Retina (tissue), 1 donor: ENCODE data around the gene B3GNT9.

Source experiments
- DNase-seq: peaks from one replicate; pipeline ENCODE4 v3.0.0-alpha.2; 2016

Gene B3GNT9

DNA sequence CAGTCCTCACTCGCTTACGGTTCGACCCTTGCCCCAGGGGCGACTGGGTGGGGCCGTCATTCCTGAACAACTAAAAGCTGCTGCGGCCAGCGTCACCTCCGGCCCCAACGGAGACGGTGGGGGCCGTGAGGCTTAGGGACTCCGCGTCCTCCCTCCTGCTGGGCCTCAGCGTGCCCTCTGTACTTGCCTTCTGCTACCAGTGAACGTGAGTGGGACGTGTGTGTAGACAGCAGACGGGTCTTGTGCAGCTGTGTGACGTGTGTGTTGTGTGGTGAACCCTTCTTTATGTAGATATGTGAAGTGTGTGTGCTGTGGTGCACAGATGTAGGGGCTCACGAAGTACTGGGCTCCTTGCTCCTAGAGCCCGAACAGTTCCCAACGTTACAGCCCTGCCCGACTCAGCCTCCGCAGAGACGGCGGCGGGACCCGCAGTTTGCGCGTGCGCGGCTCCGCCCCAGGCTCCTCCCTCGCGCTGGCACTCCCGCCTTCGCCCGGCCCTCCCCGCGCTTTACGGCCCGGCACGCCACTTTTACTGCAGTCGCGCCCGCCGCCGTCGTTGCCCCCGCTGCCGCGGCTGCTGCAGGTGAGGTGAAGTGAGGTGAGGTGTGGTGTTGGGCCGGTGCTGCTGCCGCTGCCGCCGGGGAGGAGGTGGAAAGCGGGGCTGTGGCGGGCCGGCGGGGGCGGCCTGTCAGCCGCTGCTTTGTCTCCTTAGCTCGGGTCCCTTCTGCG is 41.2 kb downstream of the B3GNT9 start, which contains the start of gene PHAF1:
TSS of gene PHAF1 (plus strand) at position 535 of the 729 bp plus-strand sequence. CDS start 235 bp downstream, outside the sequence.
- peak; percentile 99 for DNase-seq

DNA sequence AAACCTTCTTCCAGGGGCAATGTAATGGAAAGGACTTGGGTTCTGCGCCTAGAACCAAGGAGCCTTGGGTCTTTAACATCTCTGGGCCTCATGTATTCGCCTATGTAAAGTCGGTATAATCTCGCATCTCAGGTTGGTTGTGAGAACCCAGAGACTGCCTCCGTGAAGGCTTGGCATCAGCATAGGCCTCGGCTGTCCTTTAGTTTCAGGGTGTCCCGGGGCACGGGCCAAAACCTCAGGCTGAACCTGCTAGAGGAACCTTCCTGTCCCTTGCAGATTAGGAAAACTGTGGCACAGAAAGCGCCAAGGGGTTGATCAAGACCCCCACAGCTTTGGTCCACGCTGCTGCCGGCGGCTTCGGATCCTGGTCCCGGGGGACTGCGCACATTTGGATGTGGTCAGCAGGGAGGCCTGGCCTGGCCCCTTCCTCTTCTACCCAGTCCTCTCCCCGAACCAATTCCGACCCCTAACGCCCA is 41.8 kb downstream of the B3GNT9 start:
- no peak for DNase-seq

- no peak for DNase-seq
Measured at GRCh38 chr16:67108489-67108888, 42.3 kb downstream of the B3GNT9 start.

DNA sequence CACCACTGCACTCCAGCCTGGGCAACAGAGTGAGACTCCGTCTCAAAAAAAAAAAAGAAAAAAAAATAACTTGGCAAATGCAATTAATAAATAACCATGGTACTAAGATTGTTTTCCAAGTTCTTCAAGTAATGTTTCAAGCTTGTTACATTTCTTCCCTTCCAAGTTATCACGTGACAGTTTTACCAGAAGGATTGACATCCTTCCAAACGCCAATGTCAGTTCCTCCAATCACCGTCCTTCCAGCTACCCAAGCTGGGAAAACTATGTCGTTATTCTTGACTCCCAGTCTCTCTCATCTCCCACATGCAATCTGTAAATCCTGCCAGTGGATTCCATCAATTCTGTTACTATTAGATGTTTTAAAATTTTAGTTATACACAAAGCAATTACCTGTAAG is 44.9 kb downstream of the B3GNT9 start:
- no peak for DNase-seq

- DNase-seq = no peak
Measured at GRCh38 chr16:67105246-67105645, 45.6 kb downstream of the B3GNT9 start.

DNA sequence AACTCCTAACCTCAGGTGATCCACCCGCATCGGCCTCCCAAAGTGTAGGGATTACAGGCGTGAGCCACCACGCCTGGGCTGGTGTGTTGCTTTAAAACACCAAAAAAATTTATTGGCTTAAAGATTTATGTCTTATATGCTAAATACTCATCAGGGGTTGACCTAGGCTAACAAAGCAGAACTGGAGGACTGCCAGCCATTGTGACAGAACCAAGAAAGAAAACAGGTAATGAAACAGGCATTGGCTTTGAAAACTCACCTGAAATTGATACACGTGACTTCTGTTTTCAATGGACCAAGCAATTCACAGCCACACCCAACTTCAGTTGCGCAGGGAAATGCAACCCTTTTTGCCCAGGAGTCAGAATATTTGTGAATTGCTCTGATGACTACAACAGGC is 46.0 kb downstream of the B3GNT9 start:
- DNase-seq = no peak

DNA sequence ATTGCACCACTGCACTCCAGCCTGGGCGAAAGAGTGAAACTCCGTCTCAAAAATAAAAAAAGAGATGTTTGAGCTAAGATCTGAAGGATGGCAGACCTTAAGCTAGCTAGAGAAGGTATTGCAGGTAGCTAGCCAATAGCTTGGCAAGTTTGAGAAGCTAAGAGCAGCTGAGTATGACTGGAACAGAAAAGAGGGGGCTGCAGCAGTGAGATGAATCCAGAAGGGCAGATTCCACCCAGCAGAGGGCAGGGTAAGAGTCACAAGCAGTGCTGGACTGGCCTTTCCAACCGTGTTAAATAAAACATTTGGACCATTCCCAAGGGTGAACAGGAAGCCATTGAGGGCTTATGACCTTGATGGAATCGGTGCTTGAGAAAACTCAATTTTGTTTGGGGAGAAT is 46.7 kb downstream of the B3GNT9 start:
- no peak for DNase-seq

DNA sequence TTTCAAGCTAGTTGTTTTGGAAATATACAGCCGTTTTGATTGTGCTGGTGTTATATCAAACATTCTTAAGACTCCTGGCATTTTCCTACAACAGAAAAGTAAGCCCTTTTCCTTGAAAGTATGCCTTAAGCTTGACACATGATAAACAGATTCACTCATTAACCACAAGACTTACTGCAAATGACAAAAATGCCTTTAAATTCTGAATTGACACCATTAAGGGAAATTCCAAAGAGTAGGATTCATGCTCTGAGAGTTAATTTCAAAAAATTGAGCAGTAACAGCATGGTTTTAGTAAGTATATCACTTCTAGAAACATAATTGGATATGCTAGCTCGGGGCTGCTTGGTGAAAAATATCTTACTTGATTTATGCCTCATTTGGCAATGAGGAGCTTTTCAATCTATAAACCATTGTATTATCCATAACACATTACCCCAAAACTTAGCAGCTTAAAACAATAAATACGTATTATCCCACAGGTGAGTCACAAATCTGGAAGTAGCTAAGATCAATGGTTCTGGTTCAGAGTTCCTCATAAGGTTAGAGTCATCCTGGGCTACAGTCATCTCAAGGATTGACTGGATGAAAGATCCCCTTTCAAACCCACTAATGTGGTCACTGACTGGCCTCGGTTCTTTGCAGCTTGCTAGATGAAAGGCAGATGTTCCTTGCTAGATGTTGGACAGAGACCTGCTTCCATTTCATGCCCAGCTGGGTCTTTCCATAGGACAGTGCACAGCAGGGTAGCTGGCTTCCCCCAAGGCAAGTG is 49.3 kb downstream of the B3GNT9 start:
- DNase-seq = no peak

DNA sequence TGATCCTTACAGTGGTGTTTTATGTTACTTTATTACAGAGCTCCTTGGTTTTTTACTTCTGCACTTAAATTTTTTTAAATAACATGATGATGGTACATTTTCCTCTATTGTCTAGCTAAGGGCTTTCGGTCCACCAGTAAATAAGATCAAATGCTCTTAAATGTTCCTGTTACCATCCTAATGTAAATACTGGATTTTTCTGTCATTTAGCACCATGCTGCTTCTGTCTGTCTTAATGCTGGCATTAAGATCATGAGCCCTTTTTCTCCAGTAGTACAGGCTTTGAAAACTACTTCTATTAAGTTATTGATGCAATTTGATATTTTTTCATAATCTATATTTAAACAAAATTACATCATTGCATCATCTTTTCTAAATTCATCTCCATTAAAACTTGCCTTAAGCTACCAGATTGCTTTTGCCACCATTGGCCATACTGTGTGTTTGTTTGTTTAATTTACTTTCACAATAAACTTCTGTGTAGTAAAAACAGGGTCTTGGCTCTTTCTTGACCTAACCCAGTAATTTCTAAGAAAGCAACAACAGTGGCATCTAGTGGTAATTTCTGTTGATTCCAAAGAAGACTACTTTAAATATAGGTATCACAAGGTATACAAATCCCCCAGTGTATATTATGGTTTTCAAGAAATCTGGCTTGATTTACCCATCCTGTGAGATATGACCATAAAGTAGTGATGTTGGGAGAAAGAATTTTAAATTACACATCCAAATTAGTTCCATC is 50.1 kb downstream of the B3GNT9 start:
- DNase-seq = no peak

DNA sequence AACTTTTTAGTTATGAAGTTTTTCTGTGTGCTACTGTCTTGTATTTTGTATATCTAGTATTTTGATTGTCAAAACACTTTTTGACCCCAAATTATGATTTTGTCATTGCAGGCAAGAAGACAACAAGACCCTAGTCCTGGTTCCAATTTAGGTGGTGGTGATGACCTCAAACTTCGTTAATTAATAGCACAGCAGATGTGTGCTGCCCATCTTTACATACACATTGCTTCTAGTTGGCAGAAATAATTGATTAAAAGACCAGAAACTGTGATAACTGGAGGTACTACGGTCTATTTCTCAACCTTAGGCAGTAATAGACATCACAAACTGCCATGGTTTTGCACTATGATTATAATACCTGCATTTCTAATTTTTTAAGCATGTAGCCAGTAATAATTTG is 52.2 kb downstream of the B3GNT9 start:
- no peak for DNase-seq
